ENCODE measurements around the gene AGBL1. TPM values are rescaled to one million over a fixed set of nuclear protein-coding genes. Genes with fewer than 3 reads are reported as not detected.

AGBL1 gene
- total RNA-seq, 1 donor from 2014 or later: 5.5 TPM

GRCh38 chr15:86659724-86660411 lies 580.2 kb downstream of the AGBL1 start:
- no peaks in the 10 kb centered on the region for H3F3A ChIP-seq (ENCODE audit: low read depth)
- H3K79me2 ChIP-seq (ENCODE audit: low read depth): no peaks in the 10 kb centered on the region
- no peak overlapping the region for H3K4me2 ChIP-seq
- peak overlapping the region; percentile 76 for H3K27ac Mint-ChIP-seq
- peaks cover 14% of the 10 kb centered on the region for H3K4me1 ChIP-seq
- no peak overlapping the region for H3K9ac ChIP-seq
- no peaks in the 10 kb centered on the region for H3K9me3 ChIP-seq (ENCODE audit: low read depth)
- H3K36me3 ChIP-seq: no peaks in the 10 kb centered on the region
- H3K9me3 Mint-ChIP-seq: no peaks in the 10 kb centered on the region
- H3K27ac ChIP-seq: no peak overlapping the region
- H3K36me3 Mint-ChIP-seq: no peaks in the 10 kb centered on the region
- DNase-seq (ENCODE audit: low spot score): no peak
- TF ChIP-seq EZH2 (IDR thresholded peaks at IDR 0.05): no peak
- no peak for TF ChIP-seq CTCF (IDR thresholded peaks at IDR 0.05)
- TF ChIP-seq EZH2phosphoT487 (IDR thresholded peaks at IDR 0.05): no peak
- H3K4me1 Mint-ChIP-seq: peaks cover 42% of the 10 kb centered on the region
- no peak overlapping the region for H3K4me3 ChIP-seq
- peaks cover 19% of the 10 kb centered on the region for H3K27me3 ChIP-seq
- no peak overlapping the region for H3K4me3 Mint-ChIP-seq
- peaks cover 2% of the 10 kb centered on the region for H3K27me3 Mint-ChIP-seq (ENCODE audit: insufficient read depth, low read depth)
- no peak overlapping the region for H2AFZ ChIP-seq (replicated peaks)
- peaks cover 3% of the 10 kb centered on the region for H4K20me1 ChIP-seq (ENCODE audit: low read depth)

- Histone ChIP-seq H3K9ac (no peak overlapping the region), H3K27me3 (peaks cover 19% of the 10 kb centered on the region), H2AFZ (replicated peaks) (no peak overlapping the region), H3K79me2 (ENCODE audit: low read depth) (no peaks in the 10 kb centered on the region), H3F3A (ENCODE audit: low read depth) (no peaks in the 10 kb centered on the region), H4K20me1 (ENCODE audit: low read depth) (peaks cover 3% of the 10 kb centered on the region), H3K4me1 (peaks cover 10% of the 10 kb centered on the region), H3K4me2 (no peak overlapping the region), H3K36me3 (no peaks in the 10 kb centered on the region), H3K9me3 (ENCODE audit: low read depth) (no peaks in the 10 kb centered on the region), H3K27ac (no peak overlapping the region), H3K4me3 (no peak overlapping the region)
- Mint-ChIP-seq H3K4me3 (no peak overlapping the region), H3K27me3 (ENCODE audit: insufficient read depth, low read depth) (peaks cover 2% of the 10 kb centered on the region), H3K27ac (no peak overlapping the region), H3K36me3 (no peaks in the 10 kb centered on the region), H3K9me3 (no peaks in the 10 kb centered on the region), H3K4me1 (peaks cover 45% of the 10 kb centered on the region)
- no peak for TF ChIP-seq CTCF (IDR thresholded peaks at IDR 0.05)
- TF ChIP-seq EZH2phosphoT487 (IDR thresholded peaks at IDR 0.05): no peak
- TF ChIP-seq EZH2 (IDR thresholded peaks at IDR 0.05): no peak
- no peak for DNase-seq (ENCODE audit: low spot score)
These were observed 581.9 kb downstream of the AGBL1 start for GRCh38 chr15:86661580-86661979.

GRCh38 chr15:86663304-86663703 lies 583.6 kb downstream of the AGBL1 start:
- TF ChIP-seq CTCF (IDR thresholded peaks at IDR 0.05): no peak
- TF ChIP-seq EZH2phosphoT487 (IDR thresholded peaks at IDR 0.05): no peak
- no peak for TF ChIP-seq EZH2 (IDR thresholded peaks at IDR 0.05)
- H3K27me3 ChIP-seq: peaks cover 19% of the 10 kb centered on the region
- Mint-ChIP-seq H3K27me3 (ENCODE audit: insufficient read depth, low read depth) (peaks cover 2% of the 10 kb centered on the region), H3K4me3 (no peak overlapping the region), H3K27ac (peak overlapping the region; percentile 6), H3K36me3 (no peaks in the 10 kb centered on the region), H3K9me3 (no peaks in the 10 kb centered on the region), H3K4me1 (peaks cover 45% of the 10 kb centered on the region)
- no peak overlapping the region for H3K9ac ChIP-seq
- H3K36me3 ChIP-seq: no peaks in the 10 kb centered on the region
- H3K4me3 ChIP-seq: no peak overlapping the region
- H3K27ac ChIP-seq: no peak overlapping the region
- DNase-seq (ENCODE audit: low spot score): no peak
- H3K4me2 ChIP-seq: no peak overlapping the region
- no peaks in the 10 kb centered on the region for H3K79me2 ChIP-seq (ENCODE audit: low read depth)
- no peaks in the 10 kb centered on the region for H3K9me3 ChIP-seq (ENCODE audit: low read depth)
- peaks cover 3% of the 10 kb centered on the region for H4K20me1 ChIP-seq (ENCODE audit: low read depth)
- H3F3A ChIP-seq (ENCODE audit: low read depth): no peaks in the 10 kb centered on the region
- no peak overlapping the region for H2AFZ ChIP-seq (replicated peaks)
- peaks cover 10% of the 10 kb centered on the region for H3K4me1 ChIP-seq

Data from neural progenitor cell (in vitro differentiated cells).